Measurements from ENCODE around the gene LRRC10B.

LRRC10B gene

DNA sequence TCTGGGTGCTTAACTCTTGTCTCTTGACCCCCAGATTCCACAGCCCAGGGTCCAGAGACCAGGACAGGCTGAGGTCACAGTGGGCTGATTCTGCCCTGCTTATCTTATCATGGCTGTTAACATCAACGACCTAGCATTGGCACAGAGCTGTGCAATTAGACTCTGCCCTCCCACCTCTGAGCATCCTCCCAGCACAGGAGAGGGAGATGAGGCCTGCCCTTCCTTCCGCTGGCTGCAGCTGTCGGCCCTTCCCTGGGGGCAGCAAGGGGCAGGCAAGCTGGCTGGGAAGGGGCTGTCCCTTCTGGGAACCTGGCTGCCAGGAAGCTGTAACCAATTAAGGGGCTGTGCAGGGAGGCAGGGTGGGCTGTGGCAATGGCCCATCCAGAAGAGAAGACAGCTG is 22.5 kb downstream of the LRRC10B start:
- no peak for DNase-seq (ENCODE audit: low read depth in 2 of 2)

DNA sequence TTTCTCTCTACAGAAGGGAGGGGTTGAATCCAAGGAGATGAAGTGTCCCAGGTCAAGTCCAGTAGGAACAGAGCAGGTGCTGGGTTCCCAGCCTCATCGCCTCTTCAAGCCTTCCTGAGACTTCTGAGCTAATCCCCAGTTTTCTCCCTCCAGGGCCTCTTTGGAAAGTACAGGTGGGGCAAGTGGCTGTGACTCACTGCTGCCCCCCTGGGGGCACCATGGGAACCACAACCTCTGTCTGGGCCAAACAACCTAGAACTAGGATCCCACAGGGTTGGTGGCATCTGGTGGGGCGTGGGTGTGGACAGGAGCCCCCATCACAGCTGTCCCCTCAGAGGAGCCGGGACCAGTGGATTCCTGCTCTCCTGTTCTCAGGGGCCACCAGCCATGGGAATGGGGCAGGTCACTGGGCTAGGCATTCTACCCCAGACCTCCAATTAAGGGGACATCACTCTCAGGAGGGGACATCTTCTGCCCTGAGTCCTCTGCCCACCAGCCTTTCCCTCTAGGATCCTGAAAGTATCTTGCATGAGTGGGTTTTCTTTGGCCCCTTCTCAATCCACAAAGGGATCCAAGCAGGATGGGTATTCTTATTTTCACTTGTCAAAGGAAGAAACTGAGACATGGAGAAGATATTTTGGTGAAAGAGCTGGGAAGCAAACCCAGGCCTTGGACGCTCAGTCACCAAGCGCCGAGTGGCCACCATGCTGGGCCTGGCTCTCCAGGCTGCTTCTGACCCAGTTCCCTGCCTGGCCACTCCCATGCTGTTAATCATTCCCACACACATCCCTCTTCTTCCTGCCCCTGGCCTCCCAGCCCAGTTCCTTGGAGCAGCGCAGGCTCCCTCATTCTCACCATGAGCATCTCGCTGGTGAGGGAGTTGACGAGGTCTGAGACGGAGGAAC is 23.8 kb downstream of the LRRC10B start:
- peak in 1 of 2 donors; percentile 14 for DNase-seq (ENCODE audit: low read depth in 2 of 2)

DNA sequence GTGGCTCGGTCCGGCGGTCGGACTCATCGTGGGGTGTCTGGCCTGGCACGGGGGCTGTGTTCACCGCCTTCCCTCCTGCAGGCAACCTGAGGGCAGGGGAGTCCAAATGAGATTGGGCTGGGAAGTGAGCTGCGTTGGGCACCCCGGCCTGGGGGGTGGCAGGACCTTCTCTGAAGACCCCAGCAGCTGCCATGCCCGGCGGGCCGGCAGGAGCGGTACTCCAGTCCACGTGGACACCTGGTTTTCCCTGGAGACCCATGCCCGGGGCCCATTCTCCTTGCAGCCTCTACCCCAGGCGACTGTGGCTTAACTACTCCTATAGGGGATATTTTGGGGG is 24.5 kb downstream of the LRRC10B start:
- no peak for DNase-seq (ENCODE audit: low read depth in 2 of 2)

DNA sequence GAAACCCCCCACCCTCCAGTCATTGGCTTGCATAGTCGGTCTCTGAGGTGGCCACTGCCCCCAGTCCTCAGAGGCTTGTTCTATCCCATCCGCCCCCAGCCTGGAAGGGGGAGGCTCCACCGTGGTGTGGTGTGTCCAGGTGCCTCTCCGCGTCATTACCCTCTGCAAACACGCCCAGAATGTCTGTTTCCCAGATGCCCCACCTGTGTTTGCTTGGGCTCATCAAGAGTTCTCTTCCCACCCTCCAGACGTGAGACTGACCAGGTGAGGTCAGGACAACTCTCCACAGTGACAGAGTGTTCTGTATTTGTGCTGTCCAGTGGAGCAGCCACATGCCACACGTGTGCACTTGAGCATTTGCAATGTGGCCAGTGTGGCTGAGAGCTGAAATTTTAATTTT is 24.9 kb downstream of the LRRC10B start:
- DNase-seq (ENCODE audit: low read depth in 2 of 2) = no peak

DNA sequence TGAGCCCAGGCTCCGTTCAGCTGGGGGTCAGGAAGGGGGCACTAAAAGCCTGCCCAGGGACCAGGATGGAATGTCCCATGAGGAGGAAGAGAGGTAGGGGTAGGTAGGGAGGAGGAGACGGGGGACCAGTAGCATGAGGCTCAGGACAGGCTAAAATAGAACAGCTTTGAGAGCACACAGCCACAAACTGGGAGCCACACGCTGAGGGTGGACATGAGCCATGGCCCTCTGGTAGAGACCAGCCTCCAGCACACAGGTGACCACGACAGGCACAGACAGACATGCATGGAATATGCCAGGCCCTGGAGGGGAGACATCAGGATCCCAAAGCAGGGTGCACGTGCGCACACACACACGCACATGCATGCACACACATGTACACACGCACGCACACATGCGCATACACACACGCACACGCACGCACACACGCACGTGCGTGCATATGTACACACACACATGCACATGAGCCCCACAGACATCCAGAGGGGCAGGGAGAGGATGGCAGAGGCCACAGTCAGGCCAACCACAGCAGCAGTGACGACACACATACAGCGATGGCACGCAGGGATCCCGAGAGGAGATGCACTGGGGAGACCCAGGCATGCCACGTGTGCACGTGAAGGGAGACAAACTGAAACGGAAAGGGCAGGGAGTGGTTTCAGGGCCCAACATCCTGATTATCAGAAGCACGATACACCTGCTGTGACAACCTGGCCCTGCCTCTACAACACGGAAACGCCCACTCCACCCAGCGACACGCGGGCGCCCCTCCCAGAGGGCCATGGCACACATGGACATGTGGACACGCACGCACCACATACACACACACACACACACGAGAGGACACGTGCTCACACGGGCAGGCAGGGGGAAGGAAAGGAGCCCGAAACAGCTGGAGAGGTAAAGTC is 25.7 kb downstream of the LRRC10B start:
- DNase-seq (ENCODE audit: low read depth in 2 of 2) = no peak

DNA sequence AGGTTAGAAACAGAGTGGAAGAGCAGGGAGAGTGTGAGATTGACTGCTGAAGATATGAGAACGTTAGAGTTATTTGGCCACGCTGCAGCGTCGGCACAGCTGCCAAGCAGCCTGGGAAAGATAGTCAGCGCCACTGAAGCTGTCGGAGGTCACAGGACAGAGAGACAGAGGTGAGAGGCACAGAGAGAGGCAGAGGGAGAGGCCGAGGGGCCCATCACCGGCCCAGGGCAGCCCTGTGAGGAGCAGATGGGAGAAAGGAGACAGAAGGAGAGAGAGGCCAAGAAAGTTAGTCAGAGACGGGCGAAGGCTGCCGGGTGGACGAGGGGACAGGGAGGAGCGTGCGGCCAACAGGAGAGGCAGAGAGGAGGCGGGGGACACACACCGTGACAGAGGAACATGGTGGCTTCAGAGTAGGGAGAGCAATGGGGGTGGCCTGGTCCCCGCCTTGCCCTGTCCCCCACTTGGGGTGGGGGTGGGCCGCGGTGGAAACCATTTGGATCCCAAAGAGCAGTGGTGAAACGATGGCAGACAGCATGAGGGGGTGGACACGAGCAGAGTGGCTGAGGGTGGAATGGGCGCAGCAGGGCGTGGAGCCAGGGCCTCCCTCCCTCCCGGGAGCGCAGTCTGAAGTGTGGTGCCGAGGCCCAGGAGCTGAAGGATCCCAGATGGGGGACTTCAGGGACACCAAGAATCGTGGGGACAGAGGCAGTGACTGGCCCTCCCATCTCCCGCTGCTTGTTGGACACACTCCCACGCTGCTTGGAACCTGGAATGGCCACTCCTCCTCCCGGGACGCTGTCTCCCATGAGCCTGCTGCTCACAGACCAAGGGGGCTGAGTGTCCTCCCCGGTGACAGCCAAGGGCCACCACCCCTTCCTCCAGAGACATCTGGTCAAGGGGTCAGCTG is 26.6 kb downstream of the LRRC10B start:
- DNase-seq (ENCODE audit: low read depth in 2 of 2) = no peak

DNA sequence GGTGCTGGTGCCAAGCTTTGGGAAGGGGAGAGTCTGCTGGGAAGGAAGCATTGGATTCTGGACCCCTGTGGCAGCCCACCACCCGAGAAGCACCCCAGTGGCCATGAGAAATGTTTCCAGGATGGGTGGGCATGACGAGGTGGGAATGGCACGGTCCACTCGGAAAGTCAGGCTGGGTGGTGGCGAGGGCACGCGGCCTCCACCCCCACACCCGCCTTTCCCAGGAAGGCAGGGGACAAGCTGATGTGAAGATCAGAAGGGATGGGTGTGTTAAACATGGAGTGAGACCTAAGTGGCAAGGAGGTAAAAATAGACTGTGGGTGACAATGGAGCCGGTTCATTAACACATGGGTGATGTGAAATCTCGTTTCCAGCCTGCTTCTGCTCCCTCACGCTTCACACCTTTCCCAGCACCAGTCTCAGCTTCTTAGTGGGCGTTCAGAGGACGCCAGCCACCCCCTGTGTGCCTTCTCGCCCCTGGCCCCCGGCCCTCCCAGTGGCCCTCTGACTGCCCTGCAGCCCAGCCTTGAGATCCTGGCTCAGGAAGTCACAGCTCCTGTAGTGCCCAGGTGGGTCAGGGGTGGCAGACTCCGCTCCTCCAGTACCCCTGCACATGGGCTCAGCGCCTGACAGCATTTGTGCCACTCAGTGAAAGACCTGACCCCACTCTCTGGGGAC is 27.6 kb downstream of the LRRC10B start:
- no peak for DNase-seq (ENCODE audit: low read depth in 2 of 2)

DNA sequence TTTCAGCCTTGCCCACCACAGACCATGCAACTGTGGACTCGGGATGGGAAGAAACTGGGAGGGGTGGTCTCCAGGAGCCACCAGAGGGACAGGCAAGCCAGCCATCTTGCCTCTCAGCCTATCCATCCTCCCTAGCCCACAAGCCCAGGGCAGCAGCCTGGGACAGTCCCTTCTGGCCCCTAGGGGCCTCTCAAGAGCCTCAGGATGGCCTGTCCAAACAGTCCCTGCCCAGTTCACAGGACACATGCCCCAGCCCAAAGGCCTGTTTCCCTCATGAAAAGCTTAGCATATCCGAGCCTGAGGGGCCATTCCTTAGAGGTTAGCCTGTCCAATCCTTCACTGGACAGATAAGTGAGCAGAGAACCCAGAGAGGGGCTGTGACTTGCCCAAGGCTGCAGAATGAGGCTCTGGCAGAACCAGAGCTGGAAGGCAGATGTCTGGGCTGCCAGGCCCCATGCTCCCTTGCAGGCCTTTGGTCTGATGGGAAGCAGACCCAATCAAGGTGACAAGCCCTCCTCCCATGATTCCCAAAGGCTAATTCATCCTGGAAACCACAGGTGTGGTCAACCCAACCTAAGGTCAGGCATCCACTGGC is 28.2 kb downstream of the LRRC10B start:
- no peak for DNase-seq (ENCODE audit: low read depth in 2 of 2)

DNA sequence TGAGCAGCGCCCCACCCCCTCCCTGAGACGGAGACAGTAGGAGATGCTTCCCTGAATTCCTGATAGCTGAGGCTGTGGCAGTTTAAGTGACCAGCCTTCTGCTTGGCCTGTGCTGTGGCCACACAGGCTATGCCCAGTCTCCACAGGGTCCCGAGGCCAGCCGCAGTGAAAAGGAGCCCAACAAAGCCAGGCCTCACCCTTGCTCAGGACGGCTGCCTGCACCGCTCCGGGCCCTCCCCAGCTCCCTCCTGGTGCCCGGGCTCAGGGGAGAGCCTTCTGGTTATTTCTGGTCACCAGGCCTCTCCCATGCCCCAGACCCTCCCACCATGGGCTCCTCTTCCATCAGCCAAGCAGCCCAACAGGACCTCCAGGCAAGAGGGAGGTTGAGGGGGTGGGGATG is 28.8 kb downstream of the LRRC10B start:
- no peak for DNase-seq (ENCODE audit: low read depth in 2 of 2)

DNA sequence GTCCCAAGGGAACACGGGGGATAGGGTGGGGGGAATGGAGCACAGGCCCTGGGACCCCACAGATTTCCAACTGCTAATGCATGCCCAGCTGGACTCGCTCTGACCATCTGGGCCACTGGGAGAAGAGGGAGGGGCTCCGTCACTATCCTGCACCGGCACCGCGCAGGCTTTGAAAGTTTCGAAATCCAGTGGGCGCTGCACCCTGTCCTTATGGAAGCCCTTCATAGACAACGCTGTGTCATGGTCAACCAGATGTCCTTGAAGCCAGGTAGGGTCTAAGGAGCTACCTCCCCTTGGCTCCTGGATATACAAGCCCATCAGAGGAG is 30.1 kb downstream of the LRRC10B start:
- DNase-seq (ENCODE audit: low read depth in 2 of 2) = no peak

DNA sequence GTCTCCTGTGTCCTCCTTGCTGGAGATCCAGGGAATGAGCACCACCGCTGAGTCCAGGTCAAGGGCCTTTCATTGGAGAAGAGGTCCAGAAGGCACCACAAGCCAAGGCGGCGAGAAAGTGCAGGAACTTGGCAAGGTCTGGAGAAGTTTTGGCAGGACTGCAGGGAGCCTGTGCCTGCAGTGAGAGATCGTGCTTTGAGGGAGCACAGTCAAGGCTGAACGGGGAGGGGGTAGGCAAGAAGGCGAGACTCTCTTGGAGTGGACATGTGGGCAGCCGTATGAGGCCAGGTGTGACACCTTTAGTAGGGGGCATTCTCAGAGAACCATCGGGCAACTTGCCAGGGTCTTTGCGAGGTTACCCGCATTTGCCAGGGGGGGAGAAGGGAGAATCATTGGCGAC is 30.5 kb downstream of the LRRC10B start:
- DNase-seq (ENCODE audit: low read depth in 2 of 2) = no peak

DNA sequence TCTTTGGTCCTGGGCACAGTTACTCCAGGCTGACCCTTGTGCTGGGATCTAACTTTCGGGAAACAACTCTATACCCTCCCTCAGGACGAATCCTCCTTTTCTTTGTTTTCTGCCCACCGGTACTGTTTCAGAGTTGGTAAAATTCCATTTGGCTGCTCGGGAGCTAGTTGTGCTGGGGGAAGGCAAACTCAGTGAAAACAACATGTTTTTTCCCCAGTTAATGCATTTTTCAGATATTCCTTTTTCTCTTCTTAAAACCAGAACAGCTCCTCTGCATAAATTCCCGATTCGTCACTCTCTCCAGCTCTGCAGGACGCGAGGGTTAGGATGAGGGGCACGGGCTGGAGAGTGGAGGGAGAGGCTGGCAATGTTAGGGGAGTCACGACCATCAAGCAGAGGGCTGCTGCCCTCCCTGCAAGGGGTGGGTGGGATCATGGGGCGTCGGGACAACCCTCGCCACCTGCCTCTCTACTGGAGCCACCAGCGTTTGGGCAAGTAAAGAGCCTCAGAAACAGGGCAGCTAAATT is 31.3 kb downstream of the LRRC10B start:
- no peak for DNase-seq (ENCODE audit: low read depth in 2 of 2)

DNA sequence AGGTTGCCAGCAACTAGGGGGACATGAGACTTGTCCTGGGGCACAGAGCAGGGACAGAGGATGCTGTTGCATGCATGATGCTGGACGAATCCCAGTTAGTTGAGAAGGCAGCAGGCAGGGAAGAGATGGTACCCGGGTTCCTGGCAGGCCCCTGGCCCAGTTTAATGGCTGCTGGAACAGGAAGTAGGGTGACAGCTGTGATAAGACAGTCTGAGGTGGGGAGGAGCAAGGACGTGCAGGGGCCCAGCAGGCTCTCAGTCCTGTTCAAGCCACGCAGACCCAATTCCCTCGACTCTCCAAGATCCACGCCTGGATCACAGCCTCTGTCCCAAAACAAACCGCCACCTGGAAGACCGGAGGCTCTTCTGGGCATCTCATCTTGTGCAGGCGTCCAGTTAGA is 32.0 kb downstream of the LRRC10B start:
- DNase-seq (ENCODE audit: low read depth in 2 of 2) = no peak

DNA sequence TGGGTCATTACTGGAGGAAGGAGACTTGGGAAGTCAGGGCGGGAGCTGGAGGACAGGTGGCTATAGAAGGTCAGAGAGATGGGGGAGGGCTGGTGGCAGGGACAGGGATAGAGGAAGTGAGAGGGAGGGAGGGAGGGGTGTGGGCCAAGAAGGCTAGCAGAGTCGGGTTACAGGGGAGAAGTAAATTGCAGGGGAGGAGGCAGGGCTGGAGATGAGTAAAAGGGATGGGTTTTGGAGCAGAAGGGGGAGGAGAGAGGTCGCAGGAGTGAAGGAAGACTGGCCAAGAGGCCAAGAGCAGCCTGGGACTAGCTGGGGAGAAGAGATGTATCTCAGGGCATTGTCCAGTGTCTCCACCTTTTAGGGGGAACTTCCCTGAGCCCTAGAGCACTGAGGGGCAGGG is 33.0 kb downstream of the LRRC10B start:
- DNase-seq (ENCODE audit: low read depth in 2 of 2) = no peak

DNA sequence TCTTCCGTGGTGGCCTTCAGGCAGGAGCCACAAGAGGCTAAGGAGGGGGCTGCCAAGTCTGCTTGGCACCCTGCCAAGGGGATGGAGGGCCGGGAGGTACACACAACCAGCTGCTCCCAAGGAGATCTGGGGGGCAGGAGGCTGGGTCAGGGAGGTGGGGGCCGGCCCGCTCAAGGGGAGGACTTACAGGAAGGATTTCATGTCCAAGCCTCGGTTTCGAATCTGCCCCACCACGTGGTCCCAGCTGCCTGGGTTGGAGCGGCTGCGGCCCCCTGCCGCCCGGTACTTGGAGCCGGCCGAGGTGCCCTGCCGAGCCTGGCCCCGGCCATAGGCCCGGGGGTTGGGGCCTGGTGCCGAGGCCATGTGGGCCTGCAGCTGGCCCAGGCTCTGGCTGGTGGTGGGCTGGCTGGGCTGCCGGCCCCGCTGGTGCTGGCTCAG is 33.5 kb downstream of the LRRC10B start:
- DNase-seq (ENCODE audit: low read depth in 2 of 2) = no peak

DNA sequence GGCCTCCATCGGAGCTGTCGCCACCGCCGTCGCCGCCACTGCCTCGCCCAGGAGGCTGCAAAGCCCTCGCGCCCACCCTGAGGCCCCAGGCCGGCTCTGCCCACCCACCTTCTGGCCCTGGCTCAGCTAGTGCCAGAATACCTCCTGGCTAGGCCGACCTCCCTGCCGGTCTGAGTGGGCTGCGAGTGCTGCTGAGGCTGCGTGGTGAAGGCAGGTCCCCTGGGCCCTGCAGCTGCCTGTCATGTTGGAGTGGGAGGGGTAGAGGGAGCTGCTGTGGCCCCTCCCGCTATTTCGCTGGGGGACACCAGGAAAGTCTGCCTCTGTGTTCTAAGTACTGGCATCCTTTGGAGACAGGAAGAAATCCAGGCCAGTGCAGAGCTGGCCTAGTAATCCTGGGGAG is 34.2 kb downstream of the LRRC10B start:
- DNase-seq (ENCODE audit: low read depth in 2 of 2) = no peak

DNA sequence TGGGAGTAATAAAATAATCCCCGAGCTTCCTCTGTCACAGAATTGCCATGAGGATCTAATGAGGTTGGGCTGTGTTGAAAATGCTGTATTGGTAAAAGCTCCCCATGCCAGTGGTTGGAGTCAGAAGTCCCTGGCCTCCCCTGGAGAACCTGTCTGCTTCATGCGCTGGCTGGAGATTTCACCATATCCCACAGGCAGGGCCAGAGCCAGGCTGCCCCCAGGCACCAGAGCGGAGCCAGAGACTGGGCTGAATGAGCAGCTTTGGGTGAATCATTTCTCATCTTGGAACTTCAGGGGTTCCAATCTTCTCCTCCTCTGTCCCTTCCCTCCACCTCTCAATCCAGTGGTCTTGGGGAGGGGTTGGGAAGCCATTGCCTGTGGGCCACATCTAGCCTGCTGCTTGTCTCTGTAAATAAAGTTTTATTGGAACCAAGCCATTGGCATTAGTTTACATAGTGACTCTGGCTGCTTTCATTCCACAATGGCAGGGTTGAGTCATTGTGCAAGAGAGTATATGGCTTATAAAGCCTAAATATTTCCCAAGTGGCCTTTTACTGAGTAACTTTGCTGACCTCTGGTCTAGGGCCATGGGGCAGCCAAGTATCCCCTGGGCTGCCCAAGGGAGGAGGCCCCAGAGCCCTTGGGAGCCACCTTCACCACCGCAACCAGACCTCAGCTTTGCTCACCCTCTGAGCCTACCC is 35.2 kb downstream of the LRRC10B start:
- no peak for DNase-seq (ENCODE audit: low read depth in 2 of 2)

DNA sequence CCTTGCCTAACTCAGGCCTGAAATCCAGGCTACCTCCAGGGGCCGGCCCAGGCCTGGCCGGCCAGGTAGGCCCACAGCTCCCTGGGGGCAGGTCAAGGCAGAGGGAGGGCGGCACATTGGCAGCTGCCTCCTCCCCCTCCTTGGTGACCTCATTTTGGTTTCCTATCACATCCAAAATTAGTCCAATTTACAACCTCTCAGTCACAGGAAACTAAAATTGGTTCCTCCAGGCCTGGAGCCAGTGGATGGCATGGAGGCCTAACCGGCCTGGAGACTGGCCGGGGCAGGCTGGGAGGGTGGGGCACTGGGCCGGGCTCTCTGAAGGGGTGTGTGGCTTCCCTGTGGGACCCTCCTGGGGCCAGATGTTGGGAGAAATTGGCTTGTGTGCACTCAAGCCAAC is 35.9 kb downstream of the LRRC10B start:
- no peak for DNase-seq (ENCODE audit: low read depth in 2 of 2)

DNA sequence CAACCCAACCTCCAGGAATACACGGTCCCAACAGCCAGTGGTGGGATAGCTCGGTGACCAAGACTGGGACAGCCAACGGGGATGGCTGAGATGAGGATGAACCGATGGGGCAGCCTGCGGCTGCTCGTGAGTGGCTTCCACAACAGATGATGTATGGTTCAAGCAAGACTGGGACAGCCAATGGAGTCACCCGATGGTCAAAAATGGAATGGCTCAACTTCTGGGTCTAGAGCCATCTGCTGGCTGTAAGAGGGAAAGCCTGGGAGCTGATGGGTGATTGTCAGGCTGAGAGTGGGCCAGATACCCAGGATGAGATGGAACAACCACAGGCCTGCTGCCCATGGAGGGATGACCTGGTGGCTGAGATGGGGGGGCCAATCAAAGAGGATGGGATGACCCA is 36.8 kb downstream of the LRRC10B start:
- no peak for DNase-seq (ENCODE audit: low read depth in 2 of 2)

DNA sequence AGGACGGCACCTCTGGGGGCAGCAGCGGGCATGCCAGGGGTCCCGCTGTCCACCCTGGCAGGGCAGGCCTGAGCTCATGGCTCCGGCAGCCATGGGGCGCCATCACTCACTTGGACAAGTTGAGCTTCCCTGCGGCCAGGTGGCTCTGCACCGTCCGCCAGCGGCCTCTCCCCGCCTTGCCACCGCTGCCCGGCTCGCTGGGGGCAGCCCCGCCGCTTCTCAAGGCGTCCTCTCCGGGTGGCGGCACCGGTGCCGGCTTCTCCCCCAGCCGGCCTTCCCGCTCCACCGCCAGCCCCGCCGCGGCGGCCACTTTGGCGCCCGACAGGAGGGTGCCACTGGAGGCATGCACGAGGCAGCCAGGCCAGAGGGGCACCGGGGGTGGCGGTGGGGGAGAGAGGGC is 37.4 kb downstream of the LRRC10B start:
- DNase-seq (ENCODE audit: low read depth in 2 of 2) = no peak

All from activated CD8-positive, alpha-beta memory T cell treated with anti-CD3 and anti-CD28 coated beads for 4 hours (primary cell).